ENCODE measurements around the gene TMEM238L. TPM values are rescaled to one million over a fixed set of nuclear protein-coding genes. Genes with fewer than 3 reads are reported as not detected.

Gene TMEM238L
- total and polyA plus RNA-seq, 9 donors = 0.09 to 0.35 (median 0.11) TPM; not detected in 4

DNA sequence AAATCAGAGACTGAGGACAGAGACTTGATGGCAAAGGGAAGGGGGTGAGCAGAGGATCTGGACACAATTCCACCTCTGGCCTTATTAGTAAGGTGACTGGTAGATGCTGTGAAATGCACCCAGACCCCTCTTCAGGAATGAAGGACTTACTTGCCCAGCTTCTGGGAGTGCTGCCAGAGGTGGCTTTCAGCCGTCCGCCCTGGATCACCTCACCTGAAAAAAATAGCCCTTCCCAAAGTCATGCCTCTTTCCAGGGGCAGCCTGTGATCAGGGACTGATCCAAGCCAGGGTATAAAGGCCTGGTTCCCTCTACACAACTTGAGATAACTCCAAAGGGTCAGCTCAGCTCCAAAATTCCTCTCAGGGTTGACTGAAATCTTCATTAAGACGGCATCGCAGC lies 53.7 kb downstream of the TMEM238L start:
- no peak overlapping the region for H3K27ac ChIP-seq (ENCODE audit: low read length)
- 77% methylated on average over 3 of the region's 4 CpGs for WGBS (ENCODE audit: insufficient coverage)
- no peaks in the 10 kb centered on the region for H3K9me3 ChIP-seq (replicated peaks; ENCODE audit: control insufficient read depth, low read depth, low read length)
- H3K4me3 ChIP-seq (ENCODE audit: low read length) = no peak overlapping the region
- peaks cover 5% of the 10 kb centered on the region for H3K4me1 ChIP-seq (ENCODE audit: control insufficient read depth, insufficient read depth, low read length)
- H3K36me3 ChIP-seq (ENCODE audit: control insufficient read depth, insufficient read depth, low read length) = no peaks in the 10 kb centered on the region
- H3K27me3 ChIP-seq (ENCODE audit: control insufficient read depth, insufficient read depth, low read length) = no peaks in the 10 kb centered on the region
- no peak for DNase-seq

DNA sequence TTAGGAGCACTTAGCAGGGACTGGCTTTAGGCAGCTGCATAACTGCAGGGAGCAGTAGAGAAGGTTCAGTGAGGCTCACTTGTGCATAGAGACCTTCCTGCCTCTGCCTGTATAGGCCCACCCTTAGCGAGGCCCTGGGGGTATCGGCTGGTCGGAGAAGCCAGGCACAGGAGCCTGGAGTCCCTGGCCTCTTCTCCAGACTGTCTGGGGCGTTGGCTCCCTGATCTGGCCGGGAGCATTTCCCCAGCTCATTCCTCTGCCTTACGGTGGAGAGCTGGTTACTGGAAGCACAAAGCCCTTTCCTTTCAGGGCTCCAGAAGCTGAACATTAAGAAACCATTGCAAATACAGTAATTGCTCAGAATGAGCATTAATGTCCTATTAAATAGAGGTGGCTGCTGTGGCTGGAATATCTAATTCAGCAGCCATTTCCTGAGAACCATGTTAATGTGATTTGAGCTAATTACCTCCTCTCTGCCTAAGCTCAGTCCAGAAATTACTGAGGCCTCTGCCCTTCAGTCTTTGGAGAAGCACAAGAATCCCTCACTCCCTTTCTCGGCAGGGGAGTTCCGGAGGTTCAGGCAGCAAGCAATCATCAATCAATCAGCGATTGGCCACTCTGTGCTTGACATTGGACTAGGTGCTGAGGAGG lies 55.2 kb downstream of the TMEM238L start:
- Histone ChIP-seq H3K36me3 (ENCODE audit: control insufficient read depth, insufficient read depth, low read length) (no peaks in the 10 kb centered on the region), H3K27ac (ENCODE audit: low read length) (no peak overlapping the region), H3K4me1 (ENCODE audit: control insufficient read depth, insufficient read depth, low read length) (peaks cover 5% of the 10 kb centered on the region), H3K9me3 (replicated peaks; ENCODE audit: control insufficient read depth, low read depth, low read length) (no peaks in the 10 kb centered on the region), H3K4me3 (ENCODE audit: low read length) (no peak overlapping the region), H3K27me3 (ENCODE audit: control insufficient read depth, insufficient read depth, low read length) (no peaks in the 10 kb centered on the region)
- no peak for DNase-seq
- WGBS (ENCODE audit: insufficient coverage) = 17% methylated on average over 4 of the region's 9 CpGs

DNA sequence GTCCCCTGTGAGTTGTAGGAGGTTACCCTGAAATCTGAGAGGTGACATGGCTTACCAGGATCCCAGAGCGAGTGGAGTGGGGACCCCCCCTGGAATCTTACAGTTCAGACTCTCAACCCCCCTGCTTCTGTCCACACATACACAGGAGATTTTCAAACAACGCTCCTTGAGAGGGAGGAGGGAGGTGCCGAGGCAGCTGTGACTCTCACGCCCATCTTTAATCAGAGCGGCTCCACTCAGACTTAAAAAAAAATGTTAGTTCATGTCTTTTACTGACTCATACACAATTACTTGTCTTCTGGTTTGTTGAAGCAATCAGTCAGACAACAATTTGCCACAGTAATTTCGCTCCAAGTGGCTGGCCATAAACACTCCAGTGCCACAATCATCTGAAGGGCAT lies 58.7 kb downstream of the TMEM238L start:
- H3K9me3 ChIP-seq (replicated peaks; ENCODE audit: control insufficient read depth, low read depth, low read length) = no peaks in the 10 kb centered on the region
- H3K4me1 ChIP-seq (ENCODE audit: control insufficient read depth, insufficient read depth, low read length) = peaks cover 5% of the 10 kb centered on the region
- no peak overlapping the region for H3K27ac ChIP-seq (ENCODE audit: low read length)
- no peak for DNase-seq
- no peak overlapping the region for H3K4me3 ChIP-seq (ENCODE audit: low read length)
- H3K27me3 ChIP-seq (ENCODE audit: control insufficient read depth, insufficient read depth, low read length) = no peaks in the 10 kb centered on the region
- H3K36me3 ChIP-seq (ENCODE audit: control insufficient read depth, insufficient read depth, low read length) = no peaks in the 10 kb centered on the region
- WGBS (ENCODE audit: insufficient coverage) = no CpG with 5 or more reads among the region's 6 CpGs

Other genes with a start within 250 kb of the TMEM238L start
- gene MYH3, start 146.8 kb downstream of the TMEM238L start, total RNA-seq = 10,246 TPM
- over 10,000 TPM in 6 of 8 donors, 1,000 to 10,000 TPM in 2; 7,710 to 16,147 (median 12,206) TPM for gene MYH3, start 146.8 kb downstream of the TMEM238L start, polyA plus RNA-seq (ENCODE audit: insufficient read depth in 1 of 8, insufficient read length in 8 of 8, low replicate concordance in 1 of 8)
- 26.8 TPM for gene SCO1, start 106.6 kb downstream of the TMEM238L start, total RNA-seq
- 10 to 100 TPM; 22.2 to 25.9 (median 24.2) TPM for gene SCO1, start 106.6 kb downstream of the TMEM238L start, polyA plus RNA-seq (ENCODE audit: insufficient read depth in 1 of 8, insufficient read length in 8 of 8, low replicate concordance in 1 of 8)
- gene ADPRM, start 106.5 kb downstream of the TMEM238L start, total RNA-seq = 16.3 TPM
- 10 to 100 TPM; 14.7 to 18.4 (median 15.8) TPM for gene ADPRM, start 106.5 kb downstream of the TMEM238L start, polyA plus RNA-seq (ENCODE audit: insufficient read depth in 1 of 8, insufficient read length in 8 of 8, low replicate concordance in 1 of 8)
- 6.5 TPM for gene TMEM220, start 74.1 kb downstream of the TMEM238L start, total RNA-seq
- gene TMEM220, start 74.1 kb downstream of the TMEM238L start, polyA plus RNA-seq (ENCODE audit: insufficient read depth in 1 of 8, insufficient read length in 8 of 8, low replicate concordance in 1 of 8) = 10 to 100 TPM in 3 of 8 donors, 1 to 10 TPM in 5; 5.1 to 13.4 (median 7.8) TPM
- gene PIRT, start 34.0 kb upstream of the TMEM238L start, total RNA-seq = 0.04 TPM
- gene PIRT, start 34.0 kb upstream of the TMEM238L start, polyA plus RNA-seq (ENCODE audit: insufficient read depth in 1 of 8, insufficient read length in 8 of 8, low replicate concordance in 1 of 8) = under 1 TPM in 7 of 8 donors, not detected in 1; 0.04 to 0.34 (median 0.05) TPM

Measured in muscle of leg (tissue), 11 donors.